Measurements from ENCODE around the gene ABHD8.
"Not testable (repeated sequence)": the region's sequence is repeated elsewhere in the genome, so short reads cannot be mapped to it uniquely, and the experiment has no call there.

The ABHD8 gene

DNA sequence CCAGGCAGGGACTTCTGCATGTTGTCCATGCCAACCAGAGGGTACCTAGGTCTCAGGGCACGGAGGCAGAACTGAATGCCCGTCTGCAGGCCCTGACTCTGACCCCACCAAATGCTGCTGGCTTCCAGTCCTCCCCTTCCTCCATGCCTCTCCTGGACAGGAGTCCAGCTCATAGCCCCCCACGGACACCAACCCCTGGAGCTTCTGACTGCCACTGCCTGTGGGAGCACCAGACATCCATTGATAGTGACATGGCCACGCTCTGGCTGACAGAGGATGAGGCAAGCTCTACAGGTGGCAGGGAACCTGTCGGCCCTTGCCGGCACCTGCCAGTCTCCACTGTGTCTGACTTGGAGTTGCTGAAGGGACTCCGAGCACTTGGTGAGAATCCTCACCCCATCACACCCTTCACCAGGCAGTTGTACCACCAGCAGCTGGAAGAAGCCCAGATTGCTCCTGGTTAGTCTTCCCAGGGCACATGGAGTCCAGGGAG lies 19.7 kb downstream of the ABHD8 start:
- no peak overlapping the region for H3K4me3 ChIP-seq (ENCODE audit: low read length)
- TF ChIP-seq CTCF (conservative IDR thresholded peaks at IDR 0.05; ENCODE audit: low read length): no peak
- no peak for DNase-seq (ENCODE audit: low read depth)

- TF ChIP-seq CTCF (conservative IDR thresholded peaks at IDR 0.05; ENCODE audit: low read length): peak; percentile 70
- H3K4me3 ChIP-seq (ENCODE audit: low read length): peak overlapping the region; percentile 45
- DNase-seq (ENCODE audit: low read depth): peak; percentile 60
Measured at GRCh38 chr19:17282488-17283125, 20.6 kb downstream of the ABHD8 start.

- DNase-seq (ENCODE audit: low read depth): no peak
- peak within 1 kb of the TSS; percentile 45 for H3K4me3 ChIP-seq (ENCODE audit: low read length)
- TF ChIP-seq CTCF (conservative IDR thresholded peaks at IDR 0.05; ENCODE audit: low read length): no peak
Measured at GRCh38 chr19:17281391-17282304, 21.6 kb downstream of the ABHD8 start, which contains the start of gene ANKLE1. TSS of gene ANKLE1 (plus strand) at chr19:17281901. CDS start at chr19:17281921, 20 bp downstream.

DNA sequence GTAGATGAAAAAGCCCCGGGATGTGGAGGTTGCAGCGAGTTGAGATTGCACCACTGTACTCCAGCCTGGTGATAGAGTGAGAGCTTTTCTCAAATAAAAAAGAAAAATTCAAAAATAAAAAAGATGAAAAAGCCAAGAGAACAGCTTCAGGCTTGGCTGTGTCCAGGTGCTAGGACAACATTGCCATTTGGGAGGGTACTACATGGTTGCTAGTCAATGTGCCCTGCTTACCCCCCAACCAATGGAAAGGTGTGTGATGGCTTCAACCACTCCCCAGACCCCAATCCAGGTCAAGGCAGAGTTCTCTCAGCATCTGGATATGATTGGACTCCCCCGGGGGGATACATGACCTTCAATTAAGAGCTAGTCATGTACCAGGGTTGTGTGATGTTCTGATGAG lies 23.8 kb downstream of the ABHD8 start:
- H3K4me3 ChIP-seq (ENCODE audit: low read length): no peak overlapping the region
- no peak for TF ChIP-seq CTCF (conservative IDR thresholded peaks at IDR 0.05; ENCODE audit: low read length)
- DNase-seq (ENCODE audit: low read depth): no peak

DNA sequence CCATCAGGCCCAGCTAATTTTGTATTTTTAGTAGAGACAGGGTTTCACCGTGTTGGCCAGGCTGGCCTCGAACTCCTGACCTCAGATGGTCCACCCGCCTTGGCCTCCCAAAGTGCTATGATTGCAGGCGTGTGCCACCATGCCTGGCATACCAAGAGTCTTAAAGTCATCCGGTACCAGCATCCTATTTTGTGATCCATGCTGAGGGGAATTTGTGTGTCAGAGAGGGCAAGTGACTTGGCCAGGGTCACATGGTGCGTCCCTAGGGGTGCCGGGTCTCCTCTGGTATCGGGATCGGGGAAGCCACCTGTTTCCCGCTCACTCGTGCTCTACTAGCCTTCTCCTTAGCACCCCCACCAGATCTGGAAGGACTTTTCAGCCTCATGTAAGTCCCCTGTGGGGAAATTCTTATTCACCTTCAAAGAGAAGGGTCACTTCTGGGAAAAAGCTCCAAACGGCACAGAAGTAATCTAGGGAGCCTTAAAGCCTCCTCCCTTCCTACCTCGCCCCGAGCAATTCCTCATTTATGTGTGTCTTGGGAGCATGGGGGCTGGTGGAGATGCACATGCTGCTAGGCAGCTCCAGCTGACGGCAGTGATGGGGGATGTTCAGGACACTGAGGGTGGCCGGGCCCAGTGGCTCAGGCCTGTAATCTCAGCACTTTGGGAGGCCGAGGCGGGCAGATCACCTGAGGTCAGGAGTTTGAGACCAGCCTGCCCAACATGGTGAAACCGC lies 27.6 kb downstream of the ABHD8 start:
- H3K4me3 ChIP-seq (ENCODE audit: low read length): no peak overlapping the region
- TF ChIP-seq CTCF (conservative IDR thresholded peaks at IDR 0.05; ENCODE audit: low read length): no peak
- no peak for DNase-seq (ENCODE audit: low read depth)

GRCh38 chr19:17274892-17275291 lies 28.3 kb downstream of the ABHD8 start:
- DNase-seq (ENCODE audit: low read depth); H3K4me3 ChIP-seq (ENCODE audit: low read length): not testable (repeated sequence)

- H3K4me3 ChIP-seq (ENCODE audit: low read length): no peak overlapping the region
- no peak for TF ChIP-seq CTCF (conservative IDR thresholded peaks at IDR 0.05; ENCODE audit: low read length)
- DNase-seq (ENCODE audit: low read depth): no peak
Measured at GRCh38 chr19:17268754-17269153, 34.5 kb downstream of the ABHD8 start.
